OCI-LY1 (cell line): ENCODE measurements around the gene KCNH1.

Source experiments
- H2AFZ ChIP-seq: fragments of 200-600 bp; sonication (generic), shearing (Covaris generic); 2 replicates; pipeline ENCODE4 v1.6.0; 2014; ENCODE audit warnings: antibody characterized with exemption, mild to moderate bottlenecking, low read length
- H3F3A ChIP-seq: fragments of 200-600 bp; sonication (generic), shearing (Covaris generic); 2 replicates; pipeline ENCODE4 v1.6.0; 2014; ENCODE audit warnings: mild to moderate bottlenecking, antibody characterized with exemption, low read length, moderate library complexity; ENCODE audit not compliant: insufficient read depth
- H3K27ac ChIP-seq: fragments of 200-600 bp; sonication (generic); 2 replicates; pipeline ENCODE4 v1.5.1; 2014; ENCODE audit warnings: low read length, mixed run types, mild to moderate bottlenecking, low read depth; ENCODE audit not compliant: poor library complexity, severe bottlenecking
- H3K27me3 ChIP-seq: fragments of 200-600 bp; sonication (generic); 2 replicates; pipeline ENCODE4 v1.6.0; 2014; ENCODE audit warnings: antibody characterized with exemption, mild to moderate bottlenecking, low read length, moderate library complexity; ENCODE audit not compliant: insufficient read depth
- H3K36me3 ChIP-seq: fragments of 200-600 bp; sonication (generic); 2 replicates; pipeline ENCODE4 v1.6.1; 2014; ENCODE audit warnings: mild to moderate bottlenecking, antibody characterized with exemption, low read length, moderate library complexity, mixed read lengths; ENCODE audit not compliant: insufficient read depth
- H3K4me1 ChIP-seq: fragments of 200-600 bp; sonication (generic); 2 replicates; pipeline ENCODE4 v1.5.1; 2014; ENCODE audit warnings: mild to moderate bottlenecking, low read length, moderate library complexity; ENCODE audit not compliant: insufficient read depth, severe bottlenecking
- H3K4me2 ChIP-seq: fragments of 200-600 bp; sonication (generic), shearing (Covaris generic); 2 replicates; pipeline ENCODE4 v1.6.1; 2014; ENCODE audit warnings: low read length
- H3K4me3 ChIP-seq: fragments of 200-600 bp; sonication (generic); 2 replicates; pipeline ENCODE4 v1.5.1; 2014; ENCODE audit warnings: low read length, low read depth, mild to moderate bottlenecking, mixed read lengths; ENCODE audit not compliant: poor library complexity, severe bottlenecking
- H3K79me2 ChIP-seq: fragments of 200-600 bp; shearing (Covaris generic); 2 replicates; pipeline ENCODE4 v1.6.1; 2016; ENCODE audit warnings: mixed run types, low read length, mixed read lengths; ENCODE audit not compliant: insufficient read depth
- H3K9ac ChIP-seq: fragments of 200-600 bp; sonication (generic), shearing (Covaris generic); 2 replicates; pipeline ENCODE4 v1.6.1; 2014; ENCODE audit warnings: mild to moderate bottlenecking, low read length, mixed read lengths
- H3K9me2 ChIP-seq: fragments of 200-600 bp; sonication (generic), shearing (Covaris generic); 2 replicates; pipeline ENCODE4 v1.6.1; 2014; ENCODE audit warnings: low read depth, mild to moderate bottlenecking, low read length, mixed read lengths
- H3K9me3 ChIP-seq: fragments of 200-600 bp; shearing (Covaris generic); 2 replicates; pipeline ENCODE4 v1.6.1; 2014; ENCODE audit warnings: low read length, mixed read lengths
- H4K20me1 ChIP-seq: fragments of 200-600 bp; sonication (generic), shearing (Covaris generic); 2 replicates; pipeline ENCODE4 v1.6.0; 2016; ENCODE audit warnings: mild to moderate bottlenecking, low read length; ENCODE audit not compliant: insufficient read depth
- EZH2 ChIP-seq: fragments of 200-600 bp; sonication (generic), shearing (Covaris generic); IDR thresholded peaks from 2 replicates; pipeline ENCODE4 v1.8.0; 2017; ENCODE audit warnings: borderline replicate concordance, mixed run types, mild to moderate bottlenecking, antibody characterized with exemption, low read length, moderate library complexity, mixed read lengths
- TF ChIP-seq, protein P1 (sequence below): fragments of 200-600 bp; sonication (generic), shearing (Covaris generic); IDR thresholded peaks from 2 replicates; pipeline ENCODE4 v1.5.1; 2017; ENCODE audit warnings: mild to moderate bottlenecking, antibody characterized with exemption, low read length, moderate library complexity, mixed read lengths

The KCNH1 gene

DNA sequence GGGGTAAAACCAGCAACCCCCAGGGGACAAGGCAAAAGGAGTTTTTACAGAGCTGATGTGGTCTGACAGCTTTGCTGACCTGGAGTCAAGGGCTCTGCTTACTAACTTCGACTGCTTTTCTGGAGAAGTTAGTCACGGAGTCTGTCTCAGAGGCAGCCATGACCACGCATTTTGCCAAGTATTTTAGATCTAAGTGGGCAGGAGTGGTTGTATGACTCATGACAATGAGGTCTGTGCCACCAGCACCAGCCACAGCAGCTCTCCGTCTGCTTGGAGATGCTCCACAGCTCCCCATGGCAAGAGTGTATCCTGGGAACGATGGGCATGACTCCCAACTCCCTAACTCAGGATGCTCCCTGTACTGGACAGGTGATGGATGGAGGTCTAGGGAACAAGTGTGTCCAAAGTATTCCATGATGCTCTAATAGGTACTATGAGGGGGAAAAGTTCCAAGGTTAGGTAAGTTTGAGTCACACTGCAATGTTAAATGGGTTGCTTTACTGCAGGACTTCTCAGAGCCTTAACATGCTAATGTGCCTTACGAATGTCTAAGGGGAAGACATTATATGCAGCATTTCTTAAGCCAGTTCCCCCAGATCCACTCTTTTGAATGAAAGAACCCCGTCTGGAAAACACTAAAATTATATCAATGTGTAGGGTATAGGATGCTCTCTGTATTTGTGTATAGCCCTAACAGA, 446.2 kb downstream of the KCNH1 start:
- no peak overlapping the region for H3K4me2 ChIP-seq
- H3K9ac ChIP-seq: no peak overlapping the region
- no peaks in the 10 kb centered on the region for H3F3A ChIP-seq
- no peak for TF ChIP-seq EZH2
- TF ChIP-seq, protein P1, sequence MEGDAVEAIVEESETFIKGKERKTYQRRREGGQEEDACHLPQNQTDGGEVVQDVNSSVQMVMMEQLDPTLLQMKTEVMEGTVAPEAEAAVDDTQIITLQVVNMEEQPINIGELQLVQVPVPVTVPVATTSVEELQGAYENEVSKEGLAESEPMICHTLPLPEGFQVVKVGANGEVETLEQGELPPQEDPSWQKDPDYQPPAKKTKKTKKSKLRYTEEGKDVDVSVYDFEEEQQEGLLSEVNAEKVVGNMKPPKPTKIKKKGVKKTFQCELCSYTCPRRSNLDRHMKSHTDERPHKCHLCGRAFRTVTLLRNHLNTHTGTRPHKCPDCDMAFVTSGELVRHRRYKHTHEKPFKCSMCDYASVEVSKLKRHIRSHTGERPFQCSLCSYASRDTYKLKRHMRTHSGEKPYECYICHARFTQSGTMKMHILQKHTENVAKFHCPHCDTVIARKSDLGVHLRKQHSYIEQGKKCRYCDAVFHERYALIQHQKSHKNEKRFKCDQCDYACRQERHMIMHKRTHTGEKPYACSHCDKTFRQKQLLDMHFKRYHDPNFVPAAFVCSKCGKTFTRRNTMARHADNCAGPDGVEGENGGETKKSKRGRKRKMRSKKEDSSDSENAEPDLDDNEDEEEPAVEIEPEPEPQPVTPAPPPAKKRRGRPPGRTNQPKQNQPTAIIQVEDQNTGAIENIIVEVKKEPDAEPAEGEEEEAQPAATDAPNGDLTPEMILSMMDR: no peak
- H3K27me3 ChIP-seq: no peaks in the 10 kb centered on the region
- H3K4me1 ChIP-seq: no peaks in the 10 kb centered on the region
- H3K9me2 ChIP-seq: no peaks in the 10 kb centered on the region
- no peaks in the 10 kb centered on the region for H3K36me3 ChIP-seq
- no peaks in the 10 kb centered on the region for H3K9me3 ChIP-seq
- H3K79me2 ChIP-seq: no peaks in the 10 kb centered on the region
- no peak overlapping the region for H3K27ac ChIP-seq
- H4K20me1 ChIP-seq: no peaks in the 10 kb centered on the region
- no peak overlapping the region for H3K4me3 ChIP-seq
- H2AFZ ChIP-seq: no peak overlapping the region

DNA sequence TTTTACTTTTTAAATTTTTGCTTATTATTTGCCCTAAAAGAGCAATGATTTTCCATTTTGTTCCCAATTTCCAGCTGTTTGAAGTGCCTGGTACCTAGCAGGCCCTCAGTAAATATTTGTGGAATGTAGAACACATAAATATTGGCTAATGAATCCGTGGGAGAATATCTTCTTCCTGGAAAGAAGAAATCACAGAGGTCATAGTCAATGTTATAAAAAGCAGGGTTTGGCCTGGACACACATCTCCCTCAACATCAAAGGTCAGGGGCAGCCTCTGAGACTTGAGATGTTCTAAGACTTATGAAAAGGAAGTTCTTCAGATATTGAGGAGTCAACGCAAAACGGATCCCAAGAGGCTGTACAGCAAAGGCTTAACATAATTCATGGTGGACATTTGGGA, 447.1 kb downstream of the KCNH1 start:
- no peak overlapping the region for H3K4me2 ChIP-seq
- no peaks in the 10 kb centered on the region for H3K9me3 ChIP-seq
- TF ChIP-seq, protein P1: no peak
- no peak for TF ChIP-seq EZH2
- H3K9me2 ChIP-seq: no peaks in the 10 kb centered on the region
- no peaks in the 10 kb centered on the region for H3K79me2 ChIP-seq
- H4K20me1 ChIP-seq: no peaks in the 10 kb centered on the region
- no peak overlapping the region for H2AFZ ChIP-seq
- no peak overlapping the region for H3K9ac ChIP-seq
- H3K27me3 ChIP-seq: no peaks in the 10 kb centered on the region
- no peak overlapping the region for H3K4me3 ChIP-seq
- H3K4me1 ChIP-seq: no peaks in the 10 kb centered on the region
- no peaks in the 10 kb centered on the region for H3F3A ChIP-seq
- no peak overlapping the region for H3K27ac ChIP-seq
- H3K36me3 ChIP-seq: no peaks in the 10 kb centered on the region

DNA sequence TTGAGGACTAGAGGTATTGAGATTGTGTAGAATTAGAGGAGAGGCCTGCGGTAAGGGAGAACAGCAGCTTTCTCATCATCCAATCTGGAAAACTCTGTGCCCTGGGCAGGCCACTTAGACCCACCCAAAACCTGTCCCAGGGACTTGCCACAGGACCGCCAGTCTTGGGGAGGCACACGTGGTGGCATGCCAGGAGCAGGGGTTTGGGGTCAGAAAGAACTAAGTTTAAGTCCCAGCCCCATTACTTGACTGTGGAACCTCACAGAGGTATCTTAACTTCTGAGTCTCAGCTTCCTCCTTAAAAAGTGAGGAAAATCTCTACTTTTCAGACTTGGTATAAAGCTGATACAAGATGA, 448.7 kb downstream of the KCNH1 start:
- Histone ChIP-seq H4K20me1 (no peaks in the 10 kb centered on the region), H3K27me3 (no peaks in the 10 kb centered on the region), H3K9me3 (no peaks in the 10 kb centered on the region), H2AFZ (no peak overlapping the region), H3K9me2 (no peaks in the 10 kb centered on the region), H3K36me3 (no peaks in the 10 kb centered on the region), H3K27ac (no peak overlapping the region), H3K4me2 (no peak overlapping the region), H3K9ac (no peak overlapping the region), H3K4me3 (no peak overlapping the region), H3K79me2 (no peaks in the 10 kb centered on the region), H3F3A (no peaks in the 10 kb centered on the region), H3K4me1 (no peaks in the 10 kb centered on the region)
- TF ChIP-seq, protein P1: no peak
- TF ChIP-seq EZH2: no peak
